H7 (cell line): Measurements from ENCODE around the gene TRPV6. TPM values are rescaled to one million over a fixed set of nuclear protein-coding genes. Genes with fewer than 3 reads are reported as not detected.

ENCODE experiments used
- DNase-seq: peaks from one replicate; pipeline ENCODE4 v3.0.0; 2012
- H3K27me3 ChIP-seq: 2 replicates; pipeline ENCODE4 v1.6.0; 2011; ENCODE audit warnings: mild to moderate bottlenecking, low read length; ENCODE audit not compliant: control insufficient read depth, insufficient read depth
- H3K36me3 ChIP-seq: replicated peaks from 2 replicates; pipeline ENCODE4 v1.5.1; 2011; ENCODE audit warnings: low read length; ENCODE audit not compliant: control insufficient read depth, insufficient read depth
- H3K4me3 ChIP-seq: 2 replicates; pipeline ENCODE4 v1.5.1; 2011; ENCODE audit warnings: low read depth, mild to moderate bottlenecking, control low read depth, low read length, moderate library complexity; ENCODE audit not compliant: insufficient read depth
- total RNA-seq: library from RNA; depleted of rRNA; stranded (reverse); fragments of >200 nt; shearing (Covaris generic); gene quantifications from 2 replicates; pipeline ENCODE4 v1.2.3, GENCODE V29; 2014

TRPV6 gene
- total RNA-seq, 1 experiment from 2014 or later, result 0.17 TPM

DNA sequence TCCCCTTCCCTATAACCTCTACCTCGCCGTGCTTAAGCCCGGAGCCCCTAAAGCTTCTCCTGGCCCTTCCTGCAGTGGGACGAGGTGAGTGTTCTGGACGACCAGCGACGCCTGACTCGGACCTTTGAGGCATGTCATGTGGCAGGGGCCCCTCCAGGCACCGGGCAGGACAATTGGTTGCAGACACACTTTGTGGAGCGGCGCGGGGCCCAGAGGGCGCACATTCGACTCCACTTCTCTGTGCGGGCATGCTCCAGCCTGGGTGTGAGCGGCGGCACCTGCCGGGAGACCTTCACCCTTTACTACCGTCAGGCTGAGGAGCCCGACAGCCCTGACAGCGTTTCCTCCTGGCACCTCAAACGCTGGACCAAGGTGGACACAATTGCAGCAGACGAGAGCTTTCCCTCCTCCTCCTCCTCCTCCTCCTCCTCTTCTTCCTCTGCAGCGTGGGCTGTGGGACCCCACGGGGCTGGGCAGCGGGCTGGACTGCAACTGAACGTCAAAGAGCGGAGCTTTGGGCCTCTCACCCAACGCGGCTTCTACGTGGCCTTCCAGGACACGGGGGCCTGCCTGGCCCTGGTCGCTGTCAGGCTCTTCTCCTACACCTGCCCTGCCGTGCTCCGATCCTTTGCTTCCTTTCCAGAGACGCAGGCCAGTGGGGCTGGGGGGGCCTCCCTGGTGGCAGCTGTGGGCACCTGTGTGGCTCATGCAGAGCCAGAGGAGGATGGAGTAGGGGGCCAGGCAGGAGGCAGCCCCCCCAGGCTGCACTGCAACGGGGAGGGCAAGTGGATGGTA lies 21.5 kb downstream of the TRPV6 start:
- H3K27me3 ChIP-seq, result no peaks in the 10 kb centered on the region
- H3K4me3 ChIP-seq, result no peak overlapping the region
- DNase-seq, result peak; percentile 52

DNA sequence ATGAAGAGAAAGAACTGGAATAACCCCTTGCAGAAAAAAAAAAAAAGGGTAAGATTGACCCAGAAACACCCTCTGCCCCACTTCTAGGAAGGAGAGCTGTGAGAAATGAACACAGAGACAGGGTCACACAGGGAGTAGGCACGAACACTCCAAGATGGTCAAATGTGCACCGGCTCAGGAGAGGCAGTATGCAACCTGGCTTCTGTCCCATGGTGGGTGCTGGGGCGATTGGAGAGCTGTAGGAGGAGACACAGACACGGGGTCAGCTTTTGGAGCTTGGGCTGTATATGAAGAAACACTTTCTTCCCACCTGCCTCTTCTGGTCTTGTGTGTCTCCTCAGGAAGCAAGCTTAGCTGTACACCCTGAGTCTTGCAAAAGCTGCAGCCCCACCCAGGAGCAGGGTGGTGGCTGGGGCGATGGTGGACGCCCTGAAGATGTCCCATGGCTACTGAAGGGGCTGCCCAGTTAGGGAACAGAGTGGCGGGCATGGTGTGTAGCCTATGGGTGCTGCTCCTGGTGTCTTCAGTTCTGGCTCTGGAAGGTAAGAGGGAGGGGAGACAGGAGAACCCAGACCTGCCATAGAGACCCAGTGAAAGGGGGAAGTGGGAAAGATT lies 22.7 kb downstream of the TRPV6 start:
- H3K4me3 ChIP-seq, result no peak overlapping the region
- DNase-seq, result peak; percentile 22
- H3K36me3 ChIP-seq, result no peaks in the 10 kb centered on the region
- H3K27me3 ChIP-seq, result no peaks in the 10 kb centered on the region

More for the DNA sequence above, 21.5 kb downstream of the TRPV6 start:
- no peaks in the 10 kb centered on the region for H3K36me3 ChIP-seq

DNA sequence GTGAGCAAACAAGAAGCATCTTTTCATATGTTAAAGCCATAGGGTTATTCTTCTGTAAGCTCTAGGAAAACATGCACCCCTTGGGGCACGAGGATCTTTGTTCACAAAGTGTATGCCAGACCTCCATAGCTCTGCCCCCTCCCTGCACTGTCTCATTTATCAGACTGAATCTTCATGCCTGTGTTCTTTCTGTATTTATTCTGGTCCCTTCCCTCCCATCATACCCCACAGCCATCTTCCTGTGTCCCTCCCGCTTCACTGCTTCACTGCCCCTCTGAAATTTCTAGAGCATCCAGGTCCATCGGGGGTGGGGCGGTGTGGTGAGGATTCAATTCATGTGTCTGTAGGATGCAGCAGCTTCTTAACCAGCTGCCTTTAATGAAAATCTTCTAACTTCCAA lies 23.2 kb downstream of the TRPV6 start:
- DNase-seq, result peak; percentile 50
- Histone ChIP-seq H3K4me3 (no peak overlapping the region), H3K36me3 (no peaks in the 10 kb centered on the region), H3K27me3 (no peaks in the 10 kb centered on the region; the same call in 1 of the 2 replicates)

DNA sequence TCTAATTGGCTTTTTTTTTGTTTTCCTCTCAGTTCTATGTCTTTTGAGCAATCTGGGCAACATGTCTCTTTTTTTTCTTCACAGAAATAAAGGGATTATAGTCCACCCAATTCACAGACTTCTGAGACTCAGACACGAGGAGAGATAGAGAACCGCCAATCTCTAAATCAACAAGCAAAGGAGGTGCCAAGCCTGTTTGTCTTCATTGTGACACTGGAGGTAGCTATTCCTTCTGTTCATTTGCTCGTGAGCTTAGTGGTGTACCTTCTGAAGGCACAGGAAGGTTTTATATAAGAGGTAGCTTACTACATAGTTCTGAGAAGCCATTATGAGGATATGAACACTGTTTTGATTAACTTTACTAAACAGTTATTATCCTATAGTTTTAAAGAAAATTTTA lies 24.6 kb downstream of the TRPV6 start:
- DNase-seq, result peak; percentile 20
- peaks cover 12% of the 10 kb centered on the region for H3K27me3 ChIP-seq
- H3K36me3 ChIP-seq, result no peaks in the 10 kb centered on the region
- H3K4me3 ChIP-seq, result no peak overlapping the region

DNA sequence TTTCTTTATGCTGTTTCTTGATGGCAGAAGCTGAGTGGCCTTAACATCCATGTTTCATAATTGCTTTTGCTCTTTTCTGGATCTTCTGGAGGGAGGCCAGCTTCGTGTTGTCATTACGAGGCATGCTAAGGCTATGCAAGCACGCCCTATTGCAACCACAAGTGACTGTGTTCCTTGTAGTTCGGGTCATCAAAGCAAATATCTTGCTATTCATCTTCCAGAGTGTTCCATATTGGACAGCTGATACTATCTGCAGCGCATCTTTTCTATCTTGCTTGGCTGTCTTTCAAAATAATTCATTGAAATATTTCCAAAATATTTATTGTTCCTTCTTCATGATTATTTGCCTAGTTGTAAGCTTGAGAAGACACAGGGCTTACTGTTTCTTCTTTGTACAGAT lies 25.7 kb downstream of the TRPV6 start:
- H3K36me3 ChIP-seq, result no peaks in the 10 kb centered on the region
- H3K27me3 ChIP-seq, result peaks cover 23% of the 10 kb centered on the region
- DNase-seq, result no peak

DNA sequence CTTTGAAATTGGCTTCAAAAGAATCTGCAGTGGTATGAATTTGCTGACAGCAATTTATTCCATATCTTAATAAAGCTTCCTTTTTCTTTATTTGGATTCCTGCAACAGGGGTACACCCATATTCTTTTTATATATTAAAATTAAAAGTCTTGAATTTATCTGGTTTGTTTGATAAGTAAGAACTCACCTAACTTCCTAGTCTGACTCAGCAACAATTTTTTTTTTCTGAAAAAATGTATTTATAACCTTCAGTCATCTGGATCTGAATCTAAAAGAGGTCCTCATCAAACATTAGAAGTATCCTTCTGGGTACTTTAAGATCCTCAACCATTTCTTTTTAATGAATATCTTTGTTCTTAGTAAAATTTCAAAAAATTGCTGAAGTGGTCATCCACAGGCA lies 26.1 kb downstream of the TRPV6 start:
- DNase-seq, result no peak
- Histone ChIP-seq H3K27me3 (peaks cover 25% of the 10 kb centered on the region), H3K36me3 (no peaks in the 10 kb centered on the region), H3K4me3 (no peak overlapping the region)

More for the DNA sequence above, 25.7 kb downstream of the TRPV6 start:
- H3K4me3 ChIP-seq, result no peak overlapping the region

DNA sequence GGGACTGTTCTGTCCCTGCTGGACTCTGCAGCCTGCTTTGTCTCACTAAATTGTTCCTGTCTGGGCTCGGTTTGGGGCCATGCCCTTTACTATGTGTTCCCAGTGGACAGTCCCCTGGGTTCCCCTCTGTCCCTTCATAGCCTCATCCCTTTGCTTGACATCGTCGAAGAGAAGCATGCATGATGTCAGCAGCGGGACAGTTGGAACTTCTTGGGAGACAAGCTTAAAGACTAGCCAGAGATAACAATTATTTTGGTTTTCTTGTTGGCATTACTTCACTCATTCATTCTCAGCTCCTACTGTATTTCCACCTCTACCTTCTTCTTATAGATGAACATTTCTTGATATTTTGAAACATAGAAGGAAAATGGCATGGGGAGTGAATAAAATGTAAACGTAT lies 27.9 kb downstream of the TRPV6 start:
- no peak overlapping the region for H3K4me3 ChIP-seq
- H3K27me3 ChIP-seq, result peaks cover 30% of the 10 kb centered on the region
- no peak for DNase-seq
- H3K36me3 ChIP-seq, result no peaks in the 10 kb centered on the region

DNA sequence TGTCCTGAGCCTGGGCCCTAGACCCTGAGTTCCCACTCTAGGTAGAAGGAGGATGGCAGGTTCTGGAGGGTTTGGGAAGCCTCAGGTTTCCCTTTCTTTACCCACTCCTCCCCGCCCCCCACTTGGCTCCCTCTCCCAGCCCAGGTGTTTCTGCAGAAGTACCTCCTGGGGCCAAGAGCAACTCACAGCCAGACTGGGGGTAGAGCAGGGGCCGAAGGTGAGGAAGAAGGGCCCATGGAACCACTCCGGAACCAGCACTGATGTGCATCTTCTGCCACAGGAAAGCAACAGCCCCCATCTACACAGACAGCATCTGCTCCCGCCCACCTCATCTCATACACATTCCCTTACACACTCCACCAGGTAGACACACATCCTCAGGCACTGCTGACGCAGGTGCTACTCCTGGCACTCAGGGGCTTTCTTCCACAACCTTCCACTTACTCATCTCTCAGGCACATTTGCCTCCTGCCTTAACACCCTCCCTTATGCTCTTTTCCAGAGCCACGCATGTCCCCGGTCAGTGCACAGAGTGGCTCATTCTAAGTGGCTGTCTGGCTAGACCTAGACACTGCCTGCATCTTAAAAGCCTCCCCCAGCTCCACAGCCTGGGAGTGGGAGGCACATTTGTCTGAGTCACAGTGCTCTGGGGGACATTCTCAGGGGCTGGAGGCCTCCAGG lies 28.8 kb downstream of the TRPV6 start:
- peaks cover 30% of the 10 kb centered on the region for H3K27me3 ChIP-seq
- no peak overlapping the region for H3K4me3 ChIP-seq
- peak; percentile 19 for DNase-seq
- H3K36me3 ChIP-seq, result no peaks in the 10 kb centered on the region

DNA sequence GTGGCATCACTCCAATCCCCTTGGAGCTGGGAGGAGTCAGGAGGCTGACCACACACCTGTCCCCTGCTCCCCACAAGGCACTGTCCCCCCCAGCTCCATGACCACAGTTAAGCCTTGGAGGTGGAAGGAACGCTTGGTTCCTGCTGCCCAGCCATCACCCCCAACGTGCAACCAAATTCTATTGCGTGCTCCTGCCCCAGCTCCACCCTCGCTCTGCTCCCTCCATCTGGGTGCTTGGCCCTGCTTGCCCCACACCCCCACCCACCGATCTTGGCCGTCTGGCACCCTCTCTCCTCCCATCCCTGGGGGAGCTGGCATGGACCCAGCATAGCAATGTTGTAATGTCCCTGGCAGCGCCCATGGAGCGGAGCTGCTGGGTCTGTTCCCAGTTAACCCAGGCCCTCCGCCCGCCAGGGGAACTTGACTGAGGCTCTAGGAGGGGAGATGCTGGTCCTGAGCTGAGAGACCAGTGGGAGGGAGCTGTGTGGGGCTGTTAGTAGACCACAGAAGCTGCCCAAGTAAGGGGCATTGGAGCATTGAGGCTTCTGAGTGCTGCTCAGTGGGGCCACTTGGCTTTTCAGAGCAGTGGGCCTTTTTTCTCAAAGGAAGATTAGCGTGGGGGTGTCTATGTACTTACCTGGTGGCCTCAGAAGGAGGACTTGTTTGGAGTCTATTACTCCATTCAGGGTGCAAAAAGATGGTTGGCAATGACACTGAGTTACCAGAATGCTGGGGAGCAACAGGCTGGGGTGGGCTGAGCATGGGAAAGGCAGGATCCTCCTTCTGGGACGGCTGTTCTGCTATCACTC lies 29.6 kb downstream of the TRPV6 start:
- peak; percentile 44 for DNase-seq
- peaks cover 30% of the 10 kb centered on the region for H3K27me3 ChIP-seq
- H3K36me3 ChIP-seq, result no peaks in the 10 kb centered on the region
- peak overlapping the region; percentile 81 for H3K4me3 ChIP-seq

DNA sequence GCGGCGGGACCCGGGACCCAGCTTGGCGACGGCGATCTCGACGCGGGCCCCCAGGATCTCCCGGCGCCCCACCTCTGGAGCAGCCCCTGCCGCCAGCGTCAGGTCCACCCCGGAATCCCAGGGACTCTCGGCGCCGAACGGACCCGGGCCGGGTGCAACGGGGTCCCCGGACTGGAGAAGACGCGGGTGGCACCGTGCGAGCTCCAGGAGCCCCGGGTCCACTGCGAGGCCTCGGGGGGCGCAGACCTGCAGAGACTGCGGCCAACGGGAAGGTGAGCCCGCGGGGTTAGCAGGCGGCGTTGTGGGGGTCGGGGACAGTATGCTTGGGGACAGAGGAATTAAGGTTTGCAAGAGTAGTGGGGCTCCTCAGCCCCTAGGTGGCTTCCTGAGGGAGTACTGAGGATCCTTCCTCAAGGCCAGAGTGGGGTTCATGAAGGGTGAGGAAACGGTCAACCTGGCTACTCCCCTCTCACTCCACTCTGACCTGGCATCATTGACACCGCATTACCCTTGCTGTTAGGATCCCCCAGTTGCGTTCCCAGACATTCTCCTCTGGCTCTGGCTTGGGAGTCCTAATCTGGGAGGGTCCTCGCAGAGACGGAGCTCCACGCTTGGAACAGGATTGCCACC lies 30.3 kb downstream of the TRPV6 start:
- Histone ChIP-seq H3K27me3 (peaks cover 30% of the 10 kb centered on the region), H3K4me3 (peak overlapping the region; percentile 81), H3K36me3 (no peaks in the 10 kb centered on the region)
- peak; percentile 68 for DNase-seq

DNA sequence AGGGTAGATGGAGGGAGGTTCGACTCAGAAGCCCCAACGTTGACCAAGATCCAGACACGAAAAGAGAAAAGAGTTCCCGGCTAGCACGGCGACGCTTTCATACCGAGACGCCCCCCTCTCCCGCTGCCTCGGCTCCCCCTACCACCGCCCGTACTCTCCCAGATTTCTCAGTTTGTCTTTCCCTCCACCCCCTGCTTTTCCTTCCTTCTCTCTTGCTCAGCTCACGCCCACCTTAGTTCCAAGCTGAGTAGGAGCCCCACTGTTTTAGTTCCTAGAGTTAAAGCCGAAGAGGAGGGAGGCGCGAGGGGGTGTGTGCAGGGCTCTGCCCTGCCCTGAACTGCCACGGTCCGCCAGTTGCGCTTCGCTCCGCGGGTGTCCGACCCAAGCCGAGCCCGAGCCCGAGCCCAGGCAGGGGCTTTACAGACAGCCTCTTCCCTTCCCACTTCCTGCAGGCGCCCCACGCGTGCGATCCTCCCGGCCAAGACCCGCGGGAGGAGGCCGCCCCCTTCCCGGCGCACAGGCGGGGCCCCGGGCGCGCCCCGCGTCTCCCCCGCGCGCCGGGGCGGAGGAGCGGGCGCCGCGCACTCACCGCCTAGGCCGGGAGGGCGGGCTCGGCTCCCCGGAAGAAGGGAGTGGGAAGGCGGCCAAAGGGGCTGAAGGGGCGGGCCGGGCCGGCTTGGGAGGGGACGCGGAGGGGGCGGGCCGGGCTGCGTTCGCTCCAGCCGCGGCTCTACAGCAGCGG lies 31.0 kb downstream of the TRPV6 start, which contains the start of gene EPHB6:
Gene EPHB6, plus strand, starts transcription at position 705 of the 742 bp plus-strand sequence. CDS start 8,152 bp downstream, outside the sequence.
- Histone ChIP-seq H3K36me3 (no peaks in the 10 kb centered on the region), H3K27me3 (peaks cover 30% of the 10 kb centered on the region), H3K4me3 (peak within 1 kb of the TSS; percentile 81)
- peak; percentile 93 for DNase-seq

DNA sequence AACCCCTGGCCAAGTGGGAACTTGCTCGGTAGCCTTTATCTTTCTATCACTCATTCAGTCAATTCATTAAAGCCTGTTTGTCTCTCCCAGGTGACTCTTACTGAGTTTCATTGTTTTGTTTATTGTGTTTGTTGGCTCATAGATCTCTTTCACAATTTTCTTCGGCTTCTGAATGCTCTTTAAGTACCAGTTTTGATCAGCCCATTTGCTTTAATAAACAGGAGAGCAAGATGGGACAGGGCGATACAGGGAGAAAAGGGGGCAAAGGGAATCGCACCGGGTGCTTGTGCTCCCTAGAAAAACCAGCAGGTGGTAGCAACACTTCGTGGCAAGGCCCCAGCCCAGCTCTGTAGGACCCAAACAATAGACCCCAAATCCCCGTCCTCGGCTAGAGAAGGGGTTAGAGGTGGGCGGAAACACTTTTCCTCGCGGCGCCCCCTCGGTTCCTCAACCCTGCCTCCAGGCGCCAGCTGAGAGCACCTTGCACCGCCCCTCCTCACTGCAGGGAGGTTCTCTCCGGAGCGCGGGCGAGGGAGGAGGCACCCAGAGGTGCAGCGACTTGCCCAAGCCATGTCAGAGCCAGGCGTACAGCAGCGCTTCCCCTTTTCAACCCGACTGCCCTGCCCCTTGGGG lies 31.7 kb downstream of the TRPV6 start:
- peak; percentile 91 for DNase-seq
- Histone ChIP-seq H3K36me3 (no peaks in the 10 kb centered on the region), H3K27me3 (peaks cover 30% of the 10 kb centered on the region), H3K4me3 (peak overlapping the region; percentile 81)

DNA sequence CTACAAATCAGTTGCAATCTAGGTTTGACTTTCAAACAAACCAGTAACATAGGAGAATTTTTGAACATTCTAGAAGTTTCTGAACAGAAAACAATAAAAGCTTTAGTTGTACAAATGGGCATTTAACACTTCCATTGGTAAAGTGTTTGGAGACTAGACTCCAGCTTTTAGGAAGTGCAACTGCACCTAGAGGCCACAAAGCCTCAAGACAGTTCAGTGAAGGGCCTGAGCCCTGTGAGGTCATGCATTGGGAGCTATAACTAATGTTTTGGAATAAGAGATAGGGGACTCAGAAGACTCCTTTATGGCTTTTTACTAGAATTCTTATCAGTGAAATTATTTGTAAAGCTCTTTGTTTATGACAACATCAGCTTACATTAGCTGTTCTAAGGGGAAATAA lies 33.6 kb downstream of the TRPV6 start:
- no peak for DNase-seq
- Histone ChIP-seq H3K4me3 (no peak overlapping the region), H3K36me3 (no peaks in the 10 kb centered on the region), H3K27me3 (peaks cover 27% of the 10 kb centered on the region)
